Measurements from ENCODE around the gene BRD1. TPM values are rescaled to one million over a fixed set of nuclear protein-coding genes. Genes with fewer than 3 reads are reported as not detected.
A peak's percentile ranks its signal among the peaks of the same experiment; 100 is the strongest.

BRD1 gene
- total RNA-seq, 1 donor from 2014 or later = 40.3 TPM

GRCh38 chr22:49807780-49808708 lies 19.6 kb downstream of the BRD1 start:
- H3K9me3 Mint-ChIP-seq (ENCODE audit: unreplicated experiment) = no peaks in the 10 kb centered on the region
- H3K4me1 Mint-ChIP-seq (ENCODE audit: unreplicated experiment) = peaks cover 12% of the 10 kb centered on the region
- no peak overlapping the region for H3K27ac Mint-ChIP-seq (ENCODE audit: unreplicated experiment)
- no peaks in the 10 kb centered on the region for H3K27me3 Mint-ChIP-seq (ENCODE audit: unreplicated experiment)
- TF ChIP-seq CTCF (IDR thresholded peaks at IDR 0.05; ENCODE audit: unreplicated experiment) = no peak
- H3K36me3 Mint-ChIP-seq (ENCODE audit: low read depth, unreplicated experiment) = peaks cover 14% of the 10 kb centered on the region
- DNase-seq (ENCODE audit: low spot score) = no peak
- peak overlapping the region; percentile 6 for H3K4me3 Mint-ChIP-seq (ENCODE audit: unreplicated experiment)

- no peak for TF ChIP-seq CTCF (IDR thresholded peaks at IDR 0.05; ENCODE audit: unreplicated experiment)
- Mint-ChIP-seq H3K4me1 (ENCODE audit: unreplicated experiment) (peaks cover 12% of the 10 kb centered on the region), H3K9me3 (ENCODE audit: unreplicated experiment) (no peaks in the 10 kb centered on the region), H3K36me3 (ENCODE audit: low read depth, unreplicated experiment) (peaks cover 14% of the 10 kb centered on the region), H3K27me3 (ENCODE audit: unreplicated experiment) (no peaks in the 10 kb centered on the region), H3K27ac (ENCODE audit: unreplicated experiment) (no peak overlapping the region), H3K4me3 (ENCODE audit: unreplicated experiment) (peak overlapping the region; percentile 6)
- no peak for DNase-seq (ENCODE audit: low spot score)
Observed at GRCh38 chr22:49807129-49807528, 20.5 kb downstream of the BRD1 start.

GRCh38 chr22:49803737-49804375 lies 23.8 kb downstream of the BRD1 start:
- H3K36me3 Mint-ChIP-seq (ENCODE audit: low read depth, unreplicated experiment) = peaks cover 23% of the 10 kb centered on the region
- peaks cover 6% of the 10 kb centered on the region for H3K4me1 Mint-ChIP-seq (ENCODE audit: unreplicated experiment)
- peaks cover 4% of the 10 kb centered on the region for H3K27me3 Mint-ChIP-seq (ENCODE audit: unreplicated experiment)
- no peak overlapping the region for H3K27ac Mint-ChIP-seq (ENCODE audit: unreplicated experiment)
- TF ChIP-seq CTCF (IDR thresholded peaks at IDR 0.05; ENCODE audit: unreplicated experiment) = no peak
- no peaks in the 10 kb centered on the region for H3K9me3 Mint-ChIP-seq (ENCODE audit: unreplicated experiment)
- DNase-seq (ENCODE audit: low spot score) = no peak
- H3K4me3 Mint-ChIP-seq (ENCODE audit: unreplicated experiment) = no peak overlapping the region

GRCh38 chr22:49803134-49803533 lies 24.5 kb downstream of the BRD1 start:
- DNase-seq (ENCODE audit: low spot score) = no peak
- TF ChIP-seq CTCF (IDR thresholded peaks at IDR 0.05; ENCODE audit: unreplicated experiment) = no peak
- Mint-ChIP-seq H3K27ac (ENCODE audit: unreplicated experiment) (no peak overlapping the region), H3K27me3 (ENCODE audit: unreplicated experiment) (peaks cover 4% of the 10 kb centered on the region), H3K4me3 (ENCODE audit: unreplicated experiment) (no peak overlapping the region), H3K9me3 (ENCODE audit: unreplicated experiment) (no peaks in the 10 kb centered on the region), H3K36me3 (ENCODE audit: low read depth, unreplicated experiment) (peaks cover 28% of the 10 kb centered on the region), H3K4me1 (ENCODE audit: unreplicated experiment) (peaks cover 6% of the 10 kb centered on the region)

Data from endothelial cell (in vitro differentiated cells).